SK-N-SH (cell line): Measurements from ENCODE around the gene CNTN4. TPM values are rescaled to one million over a fixed set of nuclear protein-coding genes. Genes with fewer than 3 reads are reported as not detected.

ENCODE experiments used
- CTCF ChIA-PET: fragments of 300-600, 350-600 bp; formaldehyde crosslinking; extraction: SDS; loops from one replicate; lab custom pipeline; 2021; lab: Yijun Ruan, JAX
- POLR2A ChIA-PET: fragments of 350-600 bp; sonication (Branson Sonifier 250); formaldehyde crosslinking; extraction: SDS; loops from one replicate; lab custom pipeline; 2020; ENCODE audit warnings: antibody characterized with exemption, inconsistent platforms; lab: Yijun Ruan, JAX
- DNase-seq: peaks from one replicate; pipeline ENCODE4 v3.0.0; 2012
- H2AFZ ChIP-seq: fragments of 200-600 bp; sonication (generic); 2 replicates; pipeline ENCODE4 v1.8.1; 2016; ENCODE audit warnings: antibody characterized with exemption, mild to moderate bottlenecking, low read depth
- H3F3A ChIP-seq: fragments of 200-600 bp; sonication (generic); replicated peaks from 2 replicates; pipeline ENCODE3; 2016; ENCODE audit warnings: antibody characterized with exemption, mild to moderate bottlenecking; ENCODE audit not compliant: insufficient read depth
- H3K27ac ChIP-seq, 2 experiments: fragments of 200-500 bp in 1 of 2; fragments of 200-600 bp in 1 of 2; sonication (Bioruptor generic) in 1 of 2; sonication (generic), shearing (Covaris generic) in 1 of 2; 2 replicates each; pipeline versions ENCODE4 v1.5.1 to v1.6.1; 2014 to 2016; ENCODE audit warnings: low read depth in 2 of 2, inconsistent platforms in 1 of 2, low read length in 1 of 2, mild to moderate bottlenecking in 1 of 2, mixed read lengths in 1 of 2
- H3K27me3 ChIP-seq: fragments of 200-600 bp; sonication (generic), shearing (Covaris generic); 2 replicates; pipeline ENCODE4 v1.6.1; 2016; ENCODE audit warnings: mixed run types; ENCODE audit not compliant: insufficient read depth
- H3K36me3 ChIP-seq, 2 experiments: fragments of 200-500 bp in 1 of 2; fragments of 200-600 bp in 1 of 2; sonication (Bioruptor generic) in 1 of 2; sonication (generic) in 1 of 2; replicated peaks in 1 of 2; 2 replicates each; pipeline versions ENCODE3 to v1.5.1; 2014 to 2016; ENCODE audit warnings: low read length in 1 of 2, mild to moderate bottlenecking in 1 of 2; ENCODE audit not compliant: insufficient read depth in 2 of 2, control insufficient read depth in 1 of 2
- H3K4me1 ChIP-seq, 2 experiments: fragments of 200-500 bp in 1 of 2; fragments of 200-600 bp in 1 of 2; sonication (Bioruptor generic) in 1 of 2; sonication (generic), shearing (Covaris generic) in 1 of 2; 2 replicates each; pipeline versions ENCODE4 v1.5.1 to v1.6.1; 2014 to 2016; ENCODE audit warnings: low read depth in 1 of 2, low read length in 1 of 2, mixed run types in 1 of 2; ENCODE audit not compliant: insufficient read depth in 2 of 2, control insufficient read depth in 1 of 2
- H3K4me2 ChIP-seq: fragments of 200-600 bp; sonication (generic), shearing (Covaris generic); 2 replicates; pipeline ENCODE4 v1.6.1; 2017; ENCODE audit warnings: mixed run types
- H3K4me3 ChIP-seq, 2 experiments: fragments of 200-500 bp in 1 of 2; fragments of 200-600 bp in 1 of 2; sonication (Bioruptor generic) in 1 of 2; sonication (generic), shearing (Covaris generic) in 1 of 2; 2 replicates each; pipeline versions ENCODE4 v1.5.1 to v1.8.1; 2014 to 2016; ENCODE audit warnings: low read depth in 2 of 2, inconsistent platforms in 1 of 2, low read length in 1 of 2, mild to moderate bottlenecking in 1 of 2, mixed read lengths in 1 of 2, moderate library complexity in 1 of 2
- H3K79me2 ChIP-seq: fragments of 200-600 bp; sonication (generic); 2 replicates; pipeline ENCODE4 v1.8.1; 2017; ENCODE audit warnings: mild to moderate bottlenecking; ENCODE audit not compliant: insufficient read depth
- H3K9ac ChIP-seq: fragments of 200-600 bp; sonication (generic); 2 replicates; pipeline ENCODE4 v1.6.1; 2017; ENCODE audit warnings: mixed run types
- H3K9me2 ChIP-seq: fragments of 200-600 bp; sonication (generic); 2 replicates; pipeline ENCODE4 v1.6.1; 2017; ENCODE audit warnings: mixed run types
- H3K9me3 ChIP-seq: fragments of 200-600 bp; sonication (generic); 2 replicates; pipeline ENCODE4 v1.6.1; 2017; ENCODE audit warnings: mixed run types, mild to moderate bottlenecking, moderate library complexity
- H4K20me1 ChIP-seq: fragments of 200-600 bp; sonication (generic); 2 replicates; pipeline ENCODE4 v1.6.1; 2017; ENCODE audit warnings: mild to moderate bottlenecking, mixed run types; ENCODE audit not compliant: insufficient read depth
- CTCF ChIP-seq: fragments of 200-600 bp; sonication (generic); IDR thresholded peaks from 2 replicates; pipeline ENCODE4 v1.6.1; 2017; ENCODE audit warnings: antibody characterized with exemption, mild to moderate bottlenecking, moderate library complexity
- ELF1 ChIP-seq: IDR thresholded peaks from 2 replicates; pipeline ENCODE4 v1.4.0; 2012
- EP300 ChIP-seq, 2 experiments: IDR thresholded peaks; 2 replicates each; pipeline versions ENCODE4 v1.4.0 to v1.6.1; 2012; ENCODE audit warnings: borderline replicate concordance in 1 of 2, low read depth in 1 of 2, low read length in 1 of 2
- GATA2 ChIP-seq: sonication (generic); formaldehyde crosslinking; IDR thresholded peaks from 2 replicates; pipeline ENCODE4 v1.5.0; 2020; ENCODE audit warnings: mild to moderate bottlenecking, missing genetic modification reagents
- JUND ChIP-seq: IDR thresholded peaks from 2 replicates; pipeline ENCODE4 v1.4.0; 2012
- PBX3 ChIP-seq: IDR thresholded peaks from 2 replicates; pipeline ENCODE4; 2012
- POLR2AphosphoS5 ChIP-seq: IDR thresholded peaks from 2 replicates; pipeline ENCODE4 v1.6.1; 2012; ENCODE audit warnings: low read depth, low read length
- RFX5 ChIP-seq: IDR thresholded peaks from 2 replicates; pipeline ENCODE4 v1.6.1; 2012; ENCODE audit warnings: mild to moderate bottlenecking, improper control_type of control experiment, low read length
- RXRA ChIP-seq: IDR thresholded peaks from 2 replicates; pipeline ENCODE4 v1.4.0; 2012; ENCODE audit warnings: low read depth, mild to moderate bottlenecking, borderline replicate concordance
- SIN3A ChIP-seq: IDR thresholded peaks from 2 replicates; pipeline ENCODE4 v1.6.1; 2012; ENCODE audit warnings: low read depth, mild to moderate bottlenecking, low read length, moderate library complexity, borderline replicate concordance
- SMC3 ChIP-seq: IDR thresholded peaks from 2 replicates; pipeline ENCODE4 v1.6.1; 2012; ENCODE audit warnings: low read depth, low read length, improper control_type of control experiment
- TEAD4 ChIP-seq: IDR thresholded peaks from 2 replicates; pipeline ENCODE4 v1.4.0; 2012; ENCODE audit warnings: mild to moderate bottlenecking, borderline replicate concordance; ENCODE audit not compliant: insufficient read depth
- USF2 ChIP-seq: fragments of 150-350 bp; IDR thresholded peaks from 2 replicates; pipeline ENCODE4 v1.6.1; 2017; ENCODE audit warnings: antibody characterized with exemption, low read length, low read depth, borderline replicate concordance
- ZBTB33 ChIP-seq: IDR thresholded peaks from 2 replicates; pipeline ENCODE4 v1.4.0; 2012; ENCODE audit warnings: low read depth, borderline replicate concordance
- WGBS: methylation state at CpG from one replicate; pipeline ENCODE4 v1.1.6; 2017; ENCODE audit warnings: low lambda C conversion rate; 5-methylcytosine and 5-hydroxymethylcytosine counted together
- polyA plus RNA-seq, 3 experiments: library from polyadenylated mRNA; depleted of rRNA; stranded (reverse); fragments of >200 nt; gene quantifications; 2 replicates each; pipeline ENCODE4 v1.2.3, GENCODE V29; 2012
- TF ChIP-seq, protein P1 (sequence below): IDR thresholded peaks from 2 replicates; pipeline ENCODE4 v1.4.0; 2012; ENCODE audit warnings: low read depth, borderline replicate concordance
- TF ChIP-seq, protein P2 (sequence below): IDR thresholded peaks from 2 replicates; pipeline ENCODE4 v1.6.1; 2012; ENCODE audit warnings: mild to moderate bottlenecking, low read depth, low read length, moderate library complexity

Gene CNTN4
- polyA plus RNA-seq, 1 of the 3 experiments (the other 2 are of a cell fraction): 0.12 TPM

DNA sequence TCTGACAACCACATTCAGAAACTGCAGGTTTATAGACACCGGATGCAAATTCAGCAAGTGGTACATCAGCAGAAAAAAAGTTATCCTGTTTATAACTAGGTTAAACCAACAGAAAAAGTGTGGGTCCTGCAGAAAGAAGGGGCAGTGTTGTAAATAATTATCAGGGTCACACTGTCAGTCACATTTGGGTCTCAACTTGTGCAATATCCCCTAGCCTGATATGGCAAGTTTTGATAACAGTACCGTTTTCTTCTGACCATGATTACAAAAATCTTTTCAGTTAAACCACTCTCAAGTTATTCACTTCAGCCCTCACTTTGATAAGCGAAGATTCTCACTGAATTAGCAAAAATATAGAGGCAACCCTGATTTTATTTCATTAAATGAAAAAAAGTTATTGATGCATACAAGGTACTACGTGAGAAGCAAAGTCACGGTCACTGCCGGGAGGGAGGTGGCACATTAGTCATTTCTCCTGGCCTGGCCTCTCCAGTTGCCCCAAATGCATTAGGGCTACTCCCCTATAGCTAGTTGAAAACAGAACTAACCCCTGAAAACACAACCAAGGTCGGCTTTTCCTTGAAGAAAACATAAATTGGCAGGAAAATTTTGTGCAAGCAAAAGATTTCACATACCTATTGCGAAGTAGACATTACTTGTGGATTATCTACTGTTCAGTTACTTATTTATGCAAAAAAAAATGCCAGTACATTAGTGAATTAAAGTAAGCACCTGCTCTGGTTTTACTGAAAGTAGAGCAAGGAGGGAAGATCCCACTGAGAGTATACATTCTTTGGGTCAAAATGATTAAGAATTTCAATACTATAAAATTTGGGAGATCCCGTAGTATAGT is 982.9 kb downstream of the CNTN4 start:
- POLR2A ChIA-PET: no interaction called here
- no peak overlapping the region for H3K4me2 ChIP-seq
- no peak overlapping the region for H3K4me3 ChIP-seq

More for the DNA sequence above, 982.9 kb downstream of the CNTN4 start:
- TF ChIP-seq TEAD4: no peak
- TF ChIP-seq ELF1: no peak
- TF ChIP-seq, protein P1, sequence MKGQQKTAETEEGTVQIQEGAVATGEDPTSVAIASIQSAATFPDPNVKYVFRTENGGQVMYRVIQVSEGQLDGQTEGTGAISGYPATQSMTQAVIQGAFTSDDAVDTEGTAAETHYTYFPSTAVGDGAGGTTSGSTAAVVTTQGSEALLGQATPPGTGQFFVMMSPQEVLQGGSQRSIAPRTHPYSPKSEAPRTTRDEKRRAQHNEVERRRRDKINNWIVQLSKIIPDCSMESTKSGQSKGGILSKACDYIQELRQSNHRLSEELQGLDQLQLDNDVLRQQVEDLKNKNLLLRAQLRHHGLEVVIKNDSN: no peak
- TF ChIP-seq, protein P2, sequence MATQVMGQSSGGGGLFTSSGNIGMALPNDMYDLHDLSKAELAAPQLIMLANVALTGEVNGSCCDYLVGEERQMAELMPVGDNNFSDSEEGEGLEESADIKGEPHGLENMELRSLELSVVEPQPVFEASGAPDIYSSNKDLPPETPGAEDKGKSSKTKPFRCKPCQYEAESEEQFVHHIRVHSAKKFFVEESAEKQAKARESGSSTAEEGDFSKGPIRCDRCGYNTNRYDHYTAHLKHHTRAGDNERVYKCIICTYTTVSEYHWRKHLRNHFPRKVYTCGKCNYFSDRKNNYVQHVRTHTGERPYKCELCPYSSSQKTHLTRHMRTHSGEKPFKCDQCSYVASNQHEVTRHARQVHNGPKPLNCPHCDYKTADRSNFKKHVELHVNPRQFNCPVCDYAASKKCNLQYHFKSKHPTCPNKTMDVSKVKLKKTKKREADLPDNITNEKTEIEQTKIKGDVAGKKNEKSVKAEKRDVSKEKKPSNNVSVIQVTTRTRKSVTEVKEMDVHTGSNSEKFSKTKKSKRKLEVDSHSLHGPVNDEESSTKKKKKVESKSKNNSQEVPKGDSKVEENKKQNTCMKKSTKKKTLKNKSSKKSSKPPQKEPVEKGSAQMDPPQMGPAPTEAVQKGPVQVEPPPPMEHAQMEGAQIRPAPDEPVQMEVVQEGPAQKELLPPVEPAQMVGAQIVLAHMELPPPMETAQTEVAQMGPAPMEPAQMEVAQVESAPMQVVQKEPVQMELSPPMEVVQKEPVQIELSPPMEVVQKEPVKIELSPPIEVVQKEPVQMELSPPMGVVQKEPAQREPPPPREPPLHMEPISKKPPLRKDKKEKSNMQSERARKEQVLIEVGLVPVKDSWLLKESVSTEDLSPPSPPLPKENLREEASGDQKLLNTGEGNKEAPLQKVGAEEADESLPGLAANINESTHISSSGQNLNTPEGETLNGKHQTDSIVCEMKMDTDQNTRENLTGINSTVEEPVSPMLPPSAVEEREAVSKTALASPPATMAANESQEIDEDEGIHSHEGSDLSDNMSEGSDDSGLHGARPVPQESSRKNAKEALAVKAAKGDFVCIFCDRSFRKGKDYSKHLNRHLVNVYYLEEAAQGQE: no peak
- no peak for TF ChIP-seq SIN3A
- TF ChIP-seq EP300 (IDR thresholded peaks at IDR 0.05; ENCODE audit: borderline replicate concordance in 1 of 2, low read depth in 1 of 2, low read length in 1 of 2): no peak
- TF ChIP-seq SMC3: no peak
- TF ChIP-seq CTCF: no peak
- no peak for TF ChIP-seq USF2
- no peak for TF ChIP-seq PBX3
- no peak for TF ChIP-seq POLR2AphosphoS5
- TF ChIP-seq ZBTB33: no peak
- TF ChIP-seq JUND: no peak
- TF ChIP-seq RFX5: no peak
- TF ChIP-seq GATA2 (CRISPR knock-in tag): no peak
- no peak for TF ChIP-seq RXRA
- DNase-seq: no peak
- H3K27ac ChIP-seq: no peak overlapping the region
- H3K79me2 ChIP-seq: no peaks in the 10 kb centered on the region
- no peaks in the 10 kb centered on the region for H3K4me1 ChIP-seq
- no peaks in the 10 kb centered on the region for H4K20me1 ChIP-seq
- no peaks in the 10 kb centered on the region for H3K36me3 ChIP-seq
- H3F3A ChIP-seq: no peaks in the 10 kb centered on the region
- 42% methylated on average over 9 of the region's 9 CpGs for WGBS
- CTCF ChIA-PET: no interaction called here
- H2AFZ ChIP-seq: no peak overlapping the region
- no peak overlapping the region for H3K9ac ChIP-seq
- no peaks in the 10 kb centered on the region for H3K9me3 ChIP-seq
- no peaks in the 10 kb centered on the region for H3K27me3 ChIP-seq
- no peaks in the 10 kb centered on the region for H3K9me2 ChIP-seq
